HG03060 (cell line): ENCODE measurements around the gene PRSS38.

Experiments
- ATAC-seq: cut with Tn5 transposase; IDR thresholded peaks from one replicate; pipeline ENCODE4 v1.9.1; 2021; ENCODE audit warnings: low read depth, moderate number of reproducible peaks; ENCODE audit not compliant: unreplicated experiment

PRSS38 gene

DNA sequence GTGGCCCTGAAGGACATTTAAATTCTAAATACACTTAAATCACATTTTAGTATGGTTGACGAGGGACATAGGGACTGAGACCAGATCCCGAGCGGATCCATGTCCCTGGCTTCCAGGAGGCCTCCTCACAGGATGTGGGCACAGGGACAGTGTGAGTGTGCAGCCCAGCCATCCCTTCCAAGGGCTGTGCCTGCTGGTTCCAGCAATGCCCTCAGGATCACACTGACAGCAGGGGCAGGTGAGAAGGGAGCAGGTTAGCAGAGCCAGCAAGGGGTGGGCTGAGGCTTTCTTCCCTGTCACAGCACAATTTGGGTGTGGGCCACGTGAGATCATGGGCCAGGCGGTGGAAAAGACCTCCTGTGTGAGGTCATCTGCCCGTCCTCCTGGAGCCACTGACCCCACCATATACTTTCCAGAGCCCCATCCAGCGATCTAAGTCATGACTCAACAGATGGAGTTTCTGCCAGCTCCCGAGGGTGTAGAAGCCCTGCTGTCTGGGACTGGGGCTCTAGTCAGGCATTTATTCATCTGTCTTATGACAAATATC is 37.0 kb upstream of the PRSS38 start:
- no peak for ATAC-seq

GRCh38 chr1:227779021-227779441 is 36.4 kb upstream of the PRSS38 start:
- ATAC-seq = no peak

- no peak for ATAC-seq
Observed at GRCh38 chr1:227779685-227780084, 35.8 kb upstream of the PRSS38 start.

GRCh38 chr1:227780101-227781044 is 35.1 kb upstream of the PRSS38 start:
- no peak for ATAC-seq

- ATAC-seq = no peak
Observed at GRCh38 chr1:227781314-227781930, 34.1 kb upstream of the PRSS38 start.

- ATAC-seq = no peak
Observed at GRCh38 chr1:227782226-227782625, 33.2 kb upstream of the PRSS38 start.

GRCh38 chr1:227785094-227785804 is 30.2 kb upstream of the PRSS38 start:
- no peak for ATAC-seq

DNA sequence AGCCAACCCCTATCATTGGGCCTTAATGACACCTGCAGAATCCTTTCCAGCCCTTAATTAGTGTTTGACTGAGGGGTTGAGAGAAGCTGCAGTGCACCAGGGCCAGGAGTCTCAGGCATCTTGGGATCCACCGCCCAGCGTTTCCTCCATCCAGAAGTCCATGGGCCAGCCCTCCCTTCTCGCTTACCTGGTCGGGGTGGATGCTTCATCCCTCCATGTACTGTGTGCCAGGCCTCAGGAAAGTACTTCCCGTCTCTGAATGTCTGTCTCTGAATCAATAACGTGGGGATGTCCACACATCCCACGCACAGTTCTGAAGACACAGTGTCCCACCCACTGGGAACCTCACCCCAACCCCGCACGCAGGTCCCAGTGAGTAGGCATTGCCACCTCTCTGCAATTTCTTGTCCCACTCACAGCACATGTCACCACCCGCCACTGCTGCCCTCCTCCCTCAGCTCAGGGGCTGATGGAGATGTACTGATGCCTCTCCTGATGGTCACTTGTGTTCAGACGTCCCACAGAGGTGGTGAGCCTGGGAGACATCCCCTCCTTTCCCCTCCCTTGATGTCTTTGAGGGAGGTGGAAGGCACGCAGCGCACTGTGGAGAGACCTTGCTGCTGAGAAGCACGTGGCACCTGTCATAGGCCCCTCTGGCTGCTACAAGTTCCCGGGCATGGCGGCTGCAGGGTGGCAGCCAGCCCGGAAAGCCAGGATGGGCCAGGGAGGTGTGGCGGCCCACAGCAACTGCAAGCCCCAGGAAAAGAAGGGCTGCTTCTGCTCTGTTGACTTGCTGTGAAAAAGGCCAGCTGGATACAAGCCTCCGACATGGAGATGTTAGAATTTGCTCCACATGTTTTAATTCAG is 29.4 kb upstream of the PRSS38 start:
- no peak for ATAC-seq

DNA sequence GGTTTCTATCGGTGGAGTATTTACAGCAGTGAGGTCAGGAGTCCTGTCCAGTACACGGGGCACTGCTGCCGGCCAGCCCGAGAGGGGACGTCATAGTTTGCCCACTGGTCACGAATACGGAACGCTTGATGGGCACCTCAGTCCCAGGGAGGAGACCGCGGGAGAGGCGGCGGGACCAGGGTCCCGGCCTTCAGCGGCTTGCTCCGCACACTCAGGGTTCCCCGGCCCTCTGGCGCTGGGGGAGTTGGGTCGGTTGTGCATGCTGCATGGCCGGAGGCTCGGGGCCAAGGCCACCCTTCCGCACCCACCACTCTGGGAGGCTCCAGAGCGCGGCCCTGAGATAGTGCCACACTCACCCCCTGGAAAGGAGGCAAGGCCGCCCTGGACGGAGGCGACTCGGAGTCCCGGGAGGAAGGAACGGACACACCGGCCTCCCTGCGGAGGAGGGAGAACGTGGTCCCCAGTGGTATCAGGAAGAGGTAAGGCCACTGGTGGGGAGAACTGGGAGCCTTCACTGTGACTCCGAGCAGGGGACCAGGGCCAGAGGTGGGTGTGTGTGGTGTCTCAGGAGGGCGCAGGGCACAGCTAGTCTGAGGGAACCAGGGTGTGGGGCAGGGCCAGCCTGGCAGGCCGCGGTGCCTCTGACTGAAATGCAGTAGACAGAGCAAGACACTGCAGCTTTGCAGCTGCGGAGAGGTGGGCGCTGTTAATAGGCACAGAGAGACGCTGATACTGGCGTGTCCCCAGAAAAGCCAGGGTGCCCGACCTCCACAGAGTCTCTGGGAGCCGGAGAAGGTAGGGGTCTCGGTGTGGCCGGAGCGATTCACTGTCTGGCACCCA is 28.6 kb upstream of the PRSS38 start:
- ATAC-seq = no peak

- peak; percentile 88 for ATAC-seq
Observed at GRCh38 chr1:227787513-227788270, 27.8 kb upstream of the PRSS38 start.

DNA sequence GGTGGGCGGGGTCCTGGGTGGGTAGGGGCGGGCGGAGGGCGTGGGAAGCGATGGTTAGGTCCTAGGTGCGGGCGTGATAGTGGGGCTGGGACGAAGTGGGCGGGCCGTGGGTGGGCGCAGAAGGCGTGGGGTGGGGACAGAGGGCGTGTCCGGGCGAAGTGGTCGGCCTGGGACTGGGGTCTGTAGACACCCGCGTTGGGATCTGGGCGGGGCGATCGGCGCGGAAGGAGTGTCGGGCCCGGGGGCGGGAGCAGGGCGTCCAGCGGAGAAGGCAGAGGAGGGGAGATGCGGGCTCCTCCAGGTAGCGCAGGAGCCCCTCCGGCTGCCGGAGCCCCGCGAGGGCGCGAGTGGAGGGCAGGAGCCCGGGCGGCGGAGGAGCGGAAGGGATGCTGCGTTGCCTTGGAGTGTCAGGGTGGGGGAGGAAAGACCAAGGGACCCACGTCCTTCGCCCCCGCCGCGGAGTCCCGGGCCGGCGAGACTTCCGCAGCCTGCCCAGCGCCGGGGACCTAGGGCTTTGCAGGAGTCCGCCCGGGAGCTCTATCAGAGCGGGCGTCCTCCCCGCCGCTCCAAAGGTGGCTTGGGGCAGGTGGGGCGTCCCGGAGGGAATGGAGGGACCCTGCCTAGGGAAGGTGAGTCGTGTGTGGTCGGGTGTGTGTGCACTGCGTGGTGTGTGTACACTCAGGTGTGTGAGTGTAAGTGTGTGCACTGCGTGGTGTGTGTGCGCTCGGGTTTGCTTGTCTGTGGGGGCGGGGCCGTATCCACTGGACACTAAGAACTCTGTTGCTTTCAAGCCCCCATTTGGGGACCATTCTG is 27.0 kb upstream of the PRSS38 start:
- ATAC-seq = peak; percentile 24

GRCh38 chr1:227789084-227790033 is 26.1 kb upstream of the PRSS38 start:
- ATAC-seq = no peak

- no peak for ATAC-seq
Observed at GRCh38 chr1:227790034-227790400, 25.5 kb upstream of the PRSS38 start.

DNA sequence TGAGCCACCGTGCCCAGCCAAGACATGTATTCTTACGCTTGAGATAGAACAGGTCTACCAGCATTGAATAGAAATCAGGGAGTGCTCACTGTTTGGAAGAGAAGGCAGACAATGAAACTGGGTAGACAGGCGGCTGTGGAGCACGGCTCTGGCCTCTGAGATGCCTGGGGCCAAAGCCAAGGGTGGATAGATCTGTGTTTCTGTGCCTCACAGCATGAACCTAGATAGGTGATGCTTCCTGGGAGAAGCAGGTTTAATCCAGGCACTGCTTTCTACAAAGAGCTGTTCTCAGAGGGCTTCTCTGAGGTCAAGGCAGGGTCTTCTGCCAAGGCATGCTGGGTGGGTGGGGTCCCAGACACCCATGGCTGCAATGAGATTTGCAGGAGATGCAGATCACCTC is 24.6 kb upstream of the PRSS38 start:
- ATAC-seq = no peak

DNA sequence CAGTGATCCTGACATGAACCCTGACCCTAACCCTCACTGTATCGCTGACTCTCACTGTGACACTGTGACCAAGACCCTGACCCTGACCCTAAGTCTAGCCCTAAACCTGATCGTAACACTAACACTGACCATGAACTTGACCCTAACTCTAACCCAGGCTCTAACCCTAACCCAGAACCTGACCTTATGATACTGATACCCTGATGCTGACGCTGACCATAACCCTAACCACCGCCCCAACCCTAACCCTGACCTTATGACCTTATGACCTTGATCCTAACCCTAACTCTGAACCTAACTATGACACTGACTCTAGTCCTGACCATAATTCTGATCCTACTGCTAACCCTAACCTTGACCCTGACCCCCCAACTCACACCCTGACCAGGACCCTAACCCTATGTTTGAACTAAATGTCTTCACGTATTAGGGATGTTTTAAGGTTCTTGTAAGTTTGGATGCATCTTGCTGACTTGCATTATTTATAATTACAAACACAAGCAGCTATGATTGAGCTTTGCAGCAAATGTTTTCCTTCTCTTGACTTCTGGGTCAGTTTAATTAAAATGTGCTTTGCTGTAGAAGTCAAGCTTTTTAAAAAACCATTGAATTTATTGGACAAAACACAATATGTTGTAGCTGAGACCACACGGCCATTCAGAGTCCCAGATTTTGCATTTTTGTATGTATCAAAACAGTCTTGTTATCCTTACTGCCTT is 23.9 kb upstream of the PRSS38 start:
- no peak for ATAC-seq
